Activated CD4-positive, alpha-beta memory T cell treated with anti-CD3 and anti-CD28 coated beads, Interleukin-2, amount 10 ng/mL, durations not matched to agents 7 days and 5 days (primary cell): ENCODE results near the gene TSEN15. TPM values are rescaled to one million over a fixed set of nuclear protein-coding genes. Genes with fewer than 3 reads are reported as not detected.
A peak's percentile ranks its signal among the peaks of the same experiment; 100 is the strongest.

ENCODE experiments used
- CTCF ChIA-PET: fragments of 350-600 bp; sonication (Branson Sonifier 250); formaldehyde crosslinking; loops from one replicate; lab custom pipeline; 2021; ENCODE audit warnings: antibody characterized with exemption, inconsistent platforms; lab: Charles Lee
- POLR2A ChIA-PET: fragments of 350-600 bp; sonication (Branson Sonifier 250); formaldehyde crosslinking; loops from one replicate; lab custom pipeline; 2021; ENCODE audit warnings: antibody characterized with exemption; lab: Charles Lee
- DNase-seq: peaks from one replicate; pipeline ENCODE4 v3.0.0-alpha.2; 2020
- H3K27ac Mint-ChIP-seq: one replicate; pipeline ENCODE4 v1.8.0; 2021; ENCODE audit warnings: mild to moderate bottlenecking, mixed read lengths
- H3K27me3 Mint-ChIP-seq: one replicate; pipeline ENCODE4 v1.8.0; 2021; ENCODE audit warnings: mixed read lengths
- H3K36me3 Mint-ChIP-seq: one replicate; pipeline ENCODE4 v1.8.0; 2021; ENCODE audit warnings: low read depth, mixed read lengths
- H3K4me1 Mint-ChIP-seq: one replicate; pipeline ENCODE4 v1.8.0; 2021; ENCODE audit warnings: mixed read lengths
- H3K4me3 Mint-ChIP-seq: one replicate; pipeline ENCODE4 v1.8.0; 2021; ENCODE audit warnings: mild to moderate bottlenecking, mixed read lengths
- H3K9me3 Mint-ChIP-seq: one replicate; pipeline ENCODE4 v1.8.0; 2021; ENCODE audit warnings: mixed read lengths
- total RNA-seq, 2 experiments: library from RNA; stranded (reverse); gene quantifications; one replicate each; pipeline ENCODE4 v1.2.3, GENCODE V29; 2021

TSEN15 gene
- total RNA-seq, 2 experiments from 2014 or later, result 52.6 to 53.7 TPM

- ChIA-PET POLR2A (interaction anchor here (0.6 kb wide), 1 partner anchor 160 kb away, joined by 3 read pairs; no protein-coding TSS in a partner anchor), CTCF (interaction anchor here (1.3 to 1.6 kb wide), 2 partner anchors 9 to 596 kb away, joined by 5 read pairs; no protein-coding TSS in a partner anchor)
- H3K4me1 Mint-ChIP-seq, result no peaks in the 10 kb centered on the region
- H3K4me3 Mint-ChIP-seq, result no peak overlapping the region
- H3K27ac Mint-ChIP-seq, result no peak overlapping the region
- peaks cover 41% of the 10 kb centered on the region for H3K36me3 Mint-ChIP-seq
- no peaks in the 10 kb centered on the region for H3K27me3 Mint-ChIP-seq
- H3K9me3 Mint-ChIP-seq, result no peaks in the 10 kb centered on the region
- no peak for DNase-seq
Observed at GRCh38 chr1:184068354-184068753, 16.8 kb downstream of the TSEN15 start.

GRCh38 chr1:184069675-184070074, 18.1 kb downstream of the TSEN15 start:
- no peak for DNase-seq
- Mint-ChIP-seq H3K4me3 (no peak overlapping the region), H3K27ac (no peak overlapping the region), H3K4me1 (no peaks in the 10 kb centered on the region), H3K27me3 (no peaks in the 10 kb centered on the region), H3K36me3 (peaks cover 35% of the 10 kb centered on the region), H3K9me3 (no peaks in the 10 kb centered on the region)
- POLR2A ChIA-PET, result no interaction called here
- CTCF ChIA-PET, result interaction anchor here (1.3 to 1.6 kb wide), 2 partner anchors 10 to 595 kb away, joined by 5 read pairs; no protein-coding TSS in a partner anchor

DNA sequence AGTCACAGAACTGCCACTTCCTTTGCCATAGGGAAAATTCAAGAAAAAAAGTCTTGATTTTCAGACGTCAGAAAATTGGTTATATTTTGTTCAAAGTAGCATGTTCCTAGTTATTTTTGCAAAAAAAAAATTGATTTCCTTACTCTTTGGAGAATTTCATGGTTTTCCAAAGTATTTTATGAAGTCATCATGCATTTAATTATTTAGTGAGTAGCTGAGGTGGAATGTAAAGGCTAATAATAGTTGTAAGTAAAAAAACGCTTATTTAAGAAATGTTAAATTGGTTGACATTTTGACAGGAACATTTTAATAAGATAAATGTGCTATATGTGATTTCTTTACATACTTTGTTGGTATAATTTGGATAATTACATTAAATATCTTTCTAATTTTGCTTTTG, 20.8 kb downstream of the TSEN15 start:
- DNase-seq, result no peak
- CTCF ChIA-PET, result no interaction called here
- Mint-ChIP-seq H3K9me3 (no peaks in the 10 kb centered on the region), H3K4me1 (peaks cover 4% of the 10 kb centered on the region), H3K27ac (no peak overlapping the region), H3K4me3 (no peak overlapping the region), H3K27me3 (no peaks in the 10 kb centered on the region), H3K36me3 (peaks cover 17% of the 10 kb centered on the region)
- POLR2A ChIA-PET, result no interaction called here

- POLR2A ChIA-PET, result no interaction called here
Observed at GRCh38 chr1:184074383-184074782, 22.9 kb downstream of the TSEN15 start.

DNA sequence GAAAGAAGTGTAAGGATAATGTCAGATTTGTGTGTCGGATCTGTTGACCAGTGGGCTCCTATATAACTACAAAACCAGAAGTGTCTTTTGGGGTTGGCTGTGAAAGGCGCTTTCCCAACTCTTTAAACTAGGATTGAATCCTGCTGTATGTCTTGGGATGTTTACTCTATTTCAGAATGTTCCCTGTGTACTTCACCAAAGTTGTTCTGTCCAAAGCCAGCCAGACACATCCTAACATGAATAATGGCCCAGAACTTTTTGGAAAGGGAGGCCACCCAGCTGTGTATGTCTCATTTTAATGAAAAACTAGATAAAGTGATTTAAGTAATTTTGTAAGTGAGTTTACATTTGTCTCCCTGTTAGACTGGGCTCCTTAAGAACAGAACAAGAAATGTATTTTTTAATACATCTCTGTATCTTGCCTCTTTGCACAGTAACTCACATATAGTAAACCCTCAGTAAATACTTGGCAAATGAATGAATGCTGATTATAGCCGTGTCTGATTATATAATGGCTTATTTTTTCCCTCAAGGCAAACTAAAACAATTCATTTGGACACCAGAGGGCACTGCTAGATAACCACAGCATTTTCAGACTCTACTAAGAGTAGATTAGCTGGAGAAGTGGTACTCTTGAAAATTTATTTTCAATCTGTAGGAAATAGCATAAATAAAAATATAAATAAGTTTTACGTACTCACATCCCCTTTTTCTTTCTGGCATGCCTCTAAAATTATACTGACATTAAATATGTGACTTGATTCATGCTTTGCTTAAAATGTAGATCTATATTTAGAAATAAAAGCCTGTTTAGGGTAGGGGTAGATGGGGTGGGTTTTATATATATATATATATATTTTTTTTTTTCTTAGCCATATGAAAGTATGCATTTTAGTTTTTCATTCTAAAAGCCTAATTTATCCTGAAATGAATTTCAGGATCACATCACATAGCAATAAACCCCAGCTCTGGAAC, 23.8 kb downstream of the TSEN15 start:
- H3K27me3 Mint-ChIP-seq, result no peaks in the 10 kb centered on the region
- peaks cover 4% of the 10 kb centered on the region for H3K4me1 Mint-ChIP-seq
- no peak overlapping the region for H3K27ac Mint-ChIP-seq
- H3K36me3 Mint-ChIP-seq, result peaks cover 9% of the 10 kb centered on the region
- ChIA-PET CTCF (interaction anchor here (0.7 to 3.2 kb wide), 6 partner anchors 11 to 588 kb away, joined by 3 to 12 read pairs (median 6); no protein-coding TSS in a partner anchor), POLR2A (no interaction called here)
- peak; percentile 21 for DNase-seq
- no peak overlapping the region for H3K4me3 Mint-ChIP-seq
- H3K9me3 Mint-ChIP-seq, result no peaks in the 10 kb centered on the region

More at GRCh38 chr1:184074383-184074782, 22.9 kb downstream of the TSEN15 start:
- DNase-seq, result no peak
- H3K27ac Mint-ChIP-seq, result no peak overlapping the region
- peaks cover 4% of the 10 kb centered on the region for H3K4me1 Mint-ChIP-seq
- H3K27me3 Mint-ChIP-seq, result no peaks in the 10 kb centered on the region
- H3K4me3 Mint-ChIP-seq, result no peak overlapping the region
- CTCF ChIA-PET, result interaction anchor here (1.7 to 3.2 kb wide), 2 partner anchors 24 to 590 kb away, joined by 4 to 8 read pairs; no protein-coding TSS in a partner anchor
- H3K36me3 Mint-ChIP-seq, result peaks cover 16% of the 10 kb centered on the region
- no peaks in the 10 kb centered on the region for H3K9me3 Mint-ChIP-seq

GRCh38 chr1:184078564-184079249, 27.2 kb downstream of the TSEN15 start:
- no peak overlapping the region for H3K27ac Mint-ChIP-seq
- ChIA-PET POLR2A (no interaction called here), CTCF (interaction anchor here (1.0 to 1.2 kb wide), 2 partner anchors 144 to 585 kb away, joined by 3 read pairs; no protein-coding TSS in a partner anchor)
- H3K36me3 Mint-ChIP-seq, result no peaks in the 10 kb centered on the region
- H3K9me3 Mint-ChIP-seq, result no peaks in the 10 kb centered on the region
- H3K4me3 Mint-ChIP-seq, result no peak overlapping the region
- DNase-seq, result no peak
- peaks cover 4% of the 10 kb centered on the region for H3K4me1 Mint-ChIP-seq
- no peaks in the 10 kb centered on the region for H3K27me3 Mint-ChIP-seq

- no peak overlapping the region for H3K27ac Mint-ChIP-seq
- ChIA-PET POLR2A (no interaction called here), CTCF (no interaction called here)
- DNase-seq, result no peak
- H3K9me3 Mint-ChIP-seq, result no peaks in the 10 kb centered on the region
- H3K36me3 Mint-ChIP-seq, result no peaks in the 10 kb centered on the region
- H3K27me3 Mint-ChIP-seq, result no peaks in the 10 kb centered on the region
- peaks cover 4% of the 10 kb centered on the region for H3K4me1 Mint-ChIP-seq
- no peak overlapping the region for H3K4me3 Mint-ChIP-seq
Observed at GRCh38 chr1:184080309-184080708, 28.8 kb downstream of the TSEN15 start.

DNA sequence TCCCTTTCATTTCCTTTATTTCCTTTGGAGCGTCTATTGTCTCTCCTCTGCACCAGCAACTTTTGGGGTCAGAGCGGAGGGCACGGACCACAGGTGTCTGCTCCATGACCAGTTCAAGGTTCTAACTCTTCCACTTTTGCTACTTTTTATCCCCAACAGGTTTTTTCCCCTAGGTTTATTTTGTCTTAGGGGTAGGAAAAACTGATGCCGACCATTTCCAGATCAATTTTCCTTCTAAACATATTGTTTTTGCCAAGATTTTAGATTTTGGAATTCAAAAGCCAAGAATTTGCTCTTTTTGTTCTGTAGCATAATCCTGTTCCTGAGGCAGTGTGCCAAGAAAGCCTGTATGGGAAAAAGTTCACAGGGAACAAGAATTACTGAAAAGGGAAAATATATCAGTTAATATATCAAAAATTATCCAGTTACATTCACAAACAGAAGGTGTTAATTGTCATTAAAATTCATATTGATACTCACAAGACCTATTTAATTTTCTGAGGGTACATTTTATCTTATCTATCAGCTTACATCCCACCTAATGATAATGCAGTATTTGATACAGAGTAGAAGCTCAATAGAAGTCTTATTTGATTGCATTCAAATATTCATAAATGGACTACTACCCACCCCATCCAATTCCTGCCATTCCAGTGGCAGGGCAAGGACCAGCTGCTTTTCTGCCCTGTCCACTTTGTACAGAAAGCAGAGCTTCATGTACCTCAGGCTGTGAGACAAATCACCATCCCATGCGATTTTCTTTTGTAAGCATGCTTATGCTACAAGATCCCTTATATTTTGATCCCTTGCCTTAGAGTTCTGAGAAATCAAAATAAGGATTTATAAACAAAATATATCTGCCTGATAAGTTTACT, 31.2 kb downstream of the TSEN15 start:
- ChIA-PET CTCF (no interaction called here), POLR2A (no interaction called here)
- DNase-seq, result no peak
- no peaks in the 10 kb centered on the region for H3K27me3 Mint-ChIP-seq
- H3K4me1 Mint-ChIP-seq, result no peaks in the 10 kb centered on the region
- H3K9me3 Mint-ChIP-seq, result no peaks in the 10 kb centered on the region
- H3K36me3 Mint-ChIP-seq, result peaks cover 4% of the 10 kb centered on the region
- H3K27ac Mint-ChIP-seq, result no peak overlapping the region
- H3K4me3 Mint-ChIP-seq, result no peak overlapping the region

DNA sequence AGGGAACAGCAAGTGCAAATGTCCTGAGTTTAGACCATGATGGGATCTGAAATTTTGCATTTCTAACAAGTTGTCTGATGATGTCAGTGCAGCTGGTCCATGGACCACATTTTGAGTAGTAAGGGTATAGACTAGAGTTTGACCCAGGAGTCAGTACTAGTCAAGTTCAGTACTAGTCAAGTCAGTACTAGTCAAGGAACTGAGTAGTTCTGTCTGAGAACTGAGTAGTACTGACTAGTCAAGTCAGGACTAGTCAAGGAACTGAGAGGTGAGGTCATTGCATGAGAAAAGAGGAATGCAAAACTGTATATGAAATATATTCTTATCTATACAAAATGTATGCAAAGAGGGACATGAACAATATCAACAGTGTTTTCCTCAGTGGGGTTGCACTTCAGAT, 34.1 kb downstream of the TSEN15 start:
- Mint-ChIP-seq H3K9me3 (no peaks in the 10 kb centered on the region), H3K27ac (no peak overlapping the region), H3K4me1 (no peaks in the 10 kb centered on the region), H3K4me3 (no peak overlapping the region), H3K36me3 (peaks cover 7% of the 10 kb centered on the region), H3K27me3 (no peaks in the 10 kb centered on the region)
- ChIA-PET POLR2A (no interaction called here), CTCF (no interaction called here)
- no peak for DNase-seq

GRCh38 chr1:184088037-184088436, 36.5 kb downstream of the TSEN15 start:
- no peak overlapping the region for H3K4me3 Mint-ChIP-seq
- ChIA-PET POLR2A (no interaction called here), CTCF (interaction anchor here (1.1 kb wide), 1 partner anchor 28 kb away, joined by 3 read pairs; no protein-coding TSS in a partner anchor)
- no peaks in the 10 kb centered on the region for H3K4me1 Mint-ChIP-seq
- H3K27ac Mint-ChIP-seq, result no peak overlapping the region
- no peaks in the 10 kb centered on the region for H3K27me3 Mint-ChIP-seq
- H3K9me3 Mint-ChIP-seq, result no peaks in the 10 kb centered on the region
- DNase-seq, result no peak
- peaks cover 7% of the 10 kb centered on the region for H3K36me3 Mint-ChIP-seq

DNA sequence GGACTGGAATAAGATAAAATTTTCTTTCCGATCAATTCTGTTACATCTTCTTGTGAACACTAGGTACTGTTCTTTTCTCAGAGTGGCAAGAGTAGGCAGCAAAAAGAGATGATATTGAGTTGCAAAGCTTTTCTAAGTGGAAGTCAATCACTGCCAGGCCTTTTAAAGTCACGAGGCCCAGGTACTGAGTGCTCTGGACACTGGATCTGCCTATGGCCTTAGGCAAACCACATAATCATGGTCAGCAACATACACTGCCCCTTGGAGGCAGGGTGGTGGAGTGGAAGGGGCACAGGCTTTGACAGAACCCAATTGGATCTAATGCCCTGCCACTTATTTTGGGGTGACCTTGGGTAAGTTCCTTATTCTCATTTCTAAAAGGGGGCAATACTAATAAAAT, 41.5 kb downstream of the TSEN15 start:
- no peak overlapping the region for H3K27ac Mint-ChIP-seq

DNA sequence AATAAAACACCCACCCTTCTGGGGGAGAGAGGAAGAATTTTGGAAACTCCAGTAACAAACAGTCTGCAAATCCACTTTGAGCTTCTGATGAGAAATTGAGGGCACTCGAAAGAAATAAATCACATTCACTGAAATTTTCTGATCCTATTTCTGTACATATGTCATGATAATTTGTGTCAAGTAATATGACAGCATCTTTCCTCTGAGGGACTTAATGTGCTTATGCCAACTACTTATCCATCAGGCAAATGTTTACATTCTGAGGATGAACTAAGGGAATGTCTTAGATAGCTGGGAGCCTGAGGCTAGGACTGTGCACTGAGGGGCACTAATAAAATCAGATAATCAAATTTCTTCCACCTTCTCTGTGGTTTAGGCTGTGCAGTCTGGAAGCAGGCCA, 44.5 kb downstream of the TSEN15 start:
- Mint-ChIP-seq H3K4me3 (no peak overlapping the region), H3K27ac (no peak overlapping the region), H3K9me3 (no peaks in the 10 kb centered on the region), H3K4me1 (no peaks in the 10 kb centered on the region), H3K36me3 (peaks cover 15% of the 10 kb centered on the region), H3K27me3 (no peaks in the 10 kb centered on the region)
- ChIA-PET POLR2A (no interaction called here), CTCF (no interaction called here)
- no peak for DNase-seq

More for the DNA sequence above, 41.5 kb downstream of the TSEN15 start:
- H3K36me3 Mint-ChIP-seq, result peaks cover 12% of the 10 kb centered on the region
- H3K27me3 Mint-ChIP-seq, result no peaks in the 10 kb centered on the region
- no peak for DNase-seq
- ChIA-PET POLR2A (no interaction called here), CTCF (interaction anchor here (1.3 kb wide), 1 partner anchor 130 kb away, joined by 3 read pairs; no protein-coding TSS in a partner anchor)
- no peaks in the 10 kb centered on the region for H3K4me1 Mint-ChIP-seq
- no peaks in the 10 kb centered on the region for H3K9me3 Mint-ChIP-seq
- H3K4me3 Mint-ChIP-seq, result no peak overlapping the region
